ENCODE measurements around the gene GRAP2. TPM values are rescaled to one million over a fixed set of nuclear protein-coding genes. Genes with fewer than 3 reads are reported as not detected.

GRAP2 gene
- total and polyA plus RNA-seq, 9 of the 15 experiments (the other 6 are each of a cell fraction or from before 2014, with no cell fraction given), result 4.8 to 88.7 (median 60.4) TPM

GRCh38 chr22:40007853-40008710, 107.2 kb downstream of the GRAP2 start:
- ChIA-PET POLR2A (interaction anchor here (0.6 kb wide), 1 partner anchor 1074 kb away, joined by 3 read pairs; no protein-coding TSS in a partner anchor), CTCF (ENCODE audit: low intra/inter-chr PET ratio) (no interaction called here)
- H3K27ac ChIP-seq (ENCODE audit: extremely low read depth, low read depth, low read length), result no peak overlapping the region
- no peak overlapping the region for H3K4me3 ChIP-seq
- no peaks in the 10 kb centered on the region for H3K36me3 ChIP-seq (ENCODE audit: control insufficient read depth, insufficient read depth, low read length)
- no peak overlapping the region for H2AFZ ChIP-seq (ENCODE audit: low read depth, low read length)
- peaks cover 14 to 31% of the 10 kb centered on the region in 2 experiments for H3K4me1 ChIP-seq (replicated peaks in 1 of 2; ENCODE audit: control insufficient read depth in 2 of 2, insufficient read depth in 2 of 2, low read length in 2 of 2)
- in situ Hi-C loops (cut with MboI), result no loop called here
- no peaks in the 10 kb centered on the region for H3K9me1 ChIP-seq (ENCODE audit: control insufficient read depth, insufficient read depth, low read length)
- no TSS peak for BruUV-seq (replicated peaks)
- no peak; the same call in 2 of the 3 replicates for ATAC-seq
- intact Hi-C loops (cut with micrococcal nuclease), result no loop called here
- WGBS (ENCODE audit: insufficient coverage, low coverage, missing lambda C conversion rate), result 18% methylated on average over 17 of the region's 27 CpGs
- H3K79me2 ChIP-seq (ENCODE audit: control insufficient read depth, insufficient read depth, low read length), result no peaks in the 10 kb centered on the region
- no peak overlapping the region for H3K4me2 ChIP-seq (ENCODE audit: insufficient read depth, low read length)
- no peak for FAIRE-seq
- no peaks in the 10 kb centered on the region; the same call in 1 of the 2 replicates for H4K20me1 ChIP-seq (replicated peaks; ENCODE audit: control insufficient read depth, insufficient read depth, low read length)
- peak in 3 of 4 experiments; percentile 22 to 30 (median 22) for DNase-seq (ENCODE audit: extremely low read depth in 1 of 4, low spot score in 3 of 4)
- no peak overlapping the region for H3K9ac ChIP-seq (ENCODE audit: insufficient read depth in 1 of 2, low read depth in 2 of 2, low read length in 2 of 2)
- no peaks in the 10 kb centered on the region for H3K9me3 ChIP-seq (replicated peaks; ENCODE audit: control insufficient read depth, insufficient read depth, low read depth, low read length)
- peaks cover 0 to 8% of the 10 kb centered on the region in 2 experiments; a peak in 1 of 5 replicates for H3K27me3 ChIP-seq (ENCODE audit: control insufficient read depth in 2 of 2, insufficient read depth in 2 of 2, low read length in 2 of 2)
- TF ChIP-seq ASH1L (IDR thresholded peaks at IDR 0.05; ENCODE audit: borderline replicate concordance, low read depth, partially characterized antibody), result no peak
- peak; percentile 82 for TF ChIP-seq MEIS2 (IDR thresholded peaks at IDR 0.05; ENCODE audit: partially characterized antibody)
- TF ChIP-seq HDAC3 (IDR thresholded peaks at IDR 0.05; ENCODE audit: borderline replicate concordance, partially characterized antibody), result no peak
- no peak for TF ChIP-seq GATA2 (CRISPR knock-in tag; IDR thresholded peaks at IDR 0.05)
- TF ChIP-seq PCBP2 (IDR thresholded peaks at IDR 0.05; ENCODE audit: low read depth, low read length, poor library complexity, severe bottlenecking), result no peak
- peak; percentile 38; the same call in 1 of the 2 replicates for TF ChIP-seq CEBPG (CRISPR knock-in tag; IDR thresholded peaks at IDR 0.05)
- peak in 1 of 2 experiments; percentile 24; a peak in 1 of 4 replicates for TF ChIP-seq CEBPG (tag; conservative IDR thresholded peaks at IDR 0.05 in 1 of 2, IDR thresholded peaks at IDR 0.05 in 1 of 2)
- TF ChIP-seq, protein P1, sequence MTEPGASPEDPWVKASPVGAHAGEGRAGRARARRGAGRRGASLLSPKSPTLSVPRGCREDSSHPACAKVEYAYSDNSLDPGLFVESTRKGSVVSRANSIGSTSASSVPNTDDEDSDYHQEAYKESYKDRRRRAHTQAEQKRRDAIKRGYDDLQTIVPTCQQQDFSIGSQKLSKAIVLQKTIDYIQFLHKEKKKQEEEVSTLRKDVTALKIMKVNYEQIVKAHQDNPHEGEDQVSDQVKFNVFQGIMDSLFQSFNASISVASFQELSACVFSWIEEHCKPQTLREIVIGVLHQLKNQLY (CRISPR knock-in tag; conservative IDR thresholded peaks at IDR 0.05), result no peak
- TF ChIP-seq EGR1 (conservative IDR thresholded peaks at IDR 0.05), result no peak
- TF ChIP-seq BHLHE40 (IDR thresholded peaks at IDR 0.05; ENCODE audit: low read length), result peak; percentile 58; the same call in 1 of the 2 replicates
- TF ChIP-seq ATF3 (IDR thresholded peaks at IDR 0.05), result peak; percentile 72
- no peak for TF ChIP-seq ATF3 (CRISPR knock-in tag; conservative IDR thresholded peaks at IDR 0.05)
- TF ChIP-seq, protein P2, sequence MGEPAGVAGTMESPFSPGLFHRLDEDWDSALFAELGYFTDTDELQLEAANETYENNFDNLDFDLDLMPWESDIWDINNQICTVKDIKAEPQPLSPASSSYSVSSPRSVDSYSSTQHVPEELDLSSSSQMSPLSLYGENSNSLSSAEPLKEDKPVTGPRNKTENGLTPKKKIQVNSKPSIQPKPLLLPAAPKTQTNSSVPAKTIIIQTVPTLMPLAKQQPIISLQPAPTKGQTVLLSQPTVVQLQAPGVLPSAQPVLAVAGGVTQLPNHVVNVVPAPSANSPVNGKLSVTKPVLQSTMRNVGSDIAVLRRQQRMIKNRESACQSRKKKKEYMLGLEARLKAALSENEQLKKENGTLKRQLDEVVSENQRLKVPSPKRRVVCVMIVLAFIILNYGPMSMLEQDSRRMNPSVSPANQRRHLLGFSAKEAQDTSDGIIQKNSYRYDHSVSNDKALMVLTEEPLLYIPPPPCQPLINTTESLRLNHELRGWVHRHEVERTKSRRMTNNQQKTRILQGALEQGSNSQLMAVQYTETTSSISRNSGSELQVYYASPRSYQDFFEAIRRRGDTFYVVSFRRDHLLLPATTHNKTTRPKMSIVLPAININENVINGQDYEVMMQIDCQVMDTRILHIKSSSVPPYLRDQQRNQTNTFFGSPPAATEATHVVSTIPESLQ (CRISPR knock-in tag; IDR thresholded peaks at IDR 0.05), result no peak
- TF ChIP-seq TCF3 (CRISPR knock-in tag; IDR thresholded peaks at IDR 0.05), result no peak
- TF ChIP-seq SMC3 (conservative IDR thresholded peaks at IDR 0.05; ENCODE audit: insufficient read depth, low read depth, low read length), result no peak

Data from K562 (cell line).